ENCODE measurements around the gene RABGAP1L.
"Not testable (repeated sequence)": the region's sequence is repeated elsewhere in the genome, so short reads cannot be mapped to it uniquely, and the experiment has no call there.

Gene RABGAP1L

GRCh38 chr1:174469052-174469451, 309.7 kb downstream of the RABGAP1L start:
- no peak for DNase-seq

DNA sequence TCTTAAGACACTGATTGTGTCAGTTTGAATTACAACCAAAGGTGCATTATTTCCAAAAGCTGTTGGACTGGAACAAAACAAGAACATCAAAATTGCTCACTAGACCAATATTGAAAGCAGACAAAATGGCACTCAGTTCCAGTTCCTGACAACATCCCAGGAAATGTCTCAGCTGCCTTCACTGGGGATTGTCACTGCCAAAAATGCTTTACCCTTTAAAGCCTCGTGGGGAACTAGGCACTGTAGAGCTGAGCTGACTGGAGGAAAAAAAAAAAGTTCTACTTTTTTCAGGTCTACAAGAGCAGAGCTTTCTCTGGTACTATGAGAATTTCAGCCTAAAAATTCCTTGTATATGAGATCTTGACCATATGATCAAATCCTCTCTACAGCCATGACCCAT, 310.4 kb downstream of the RABGAP1L start:
- no peak for DNase-seq

- no peak for DNase-seq
Observed at GRCh38 chr1:174479281-174479680, 320.0 kb downstream of the RABGAP1L start.

- DNase-seq: no peak
Observed at GRCh38 chr1:174480324-174480723, 321.0 kb downstream of the RABGAP1L start.

GRCh38 chr1:174491606-174492005, 332.3 kb downstream of the RABGAP1L start:
- DNase-seq: no peak

- DNase-seq: no peak
Observed at GRCh38 chr1:174497478-174497877, 338.2 kb downstream of the RABGAP1L start.

GRCh38 chr1:174516755-174517154, 357.4 kb downstream of the RABGAP1L start:
- not testable (repeated sequence) for DNase-seq

GRCh38 chr1:174519844-174520243, 360.5 kb downstream of the RABGAP1L start:
- DNase-seq: no peak

- DNase-seq: no peak
Observed at GRCh38 chr1:174531751-174532150, 372.4 kb downstream of the RABGAP1L start.

- DNase-seq: no peak
Observed at GRCh38 chr1:174534789-174535188, 375.5 kb downstream of the RABGAP1L start.

DNA sequence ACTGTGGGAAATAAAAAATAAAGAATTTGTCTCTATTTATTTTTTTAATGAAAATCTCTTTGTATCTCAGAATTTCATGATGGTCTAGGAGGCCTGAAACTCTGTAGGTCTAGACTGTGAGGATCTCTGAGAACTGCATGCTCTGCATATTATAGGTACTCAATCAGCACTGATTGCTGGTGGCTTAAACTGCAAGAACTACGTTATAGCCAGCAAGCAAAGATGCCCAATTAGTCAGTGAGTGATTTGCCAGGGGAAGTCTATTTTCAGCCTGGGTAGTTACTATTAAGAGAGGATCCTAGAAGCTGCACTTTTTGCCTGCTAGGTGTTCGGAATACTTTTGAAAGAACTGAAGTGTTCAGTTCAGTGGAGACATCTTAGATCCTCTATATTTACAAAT, 375.9 kb downstream of the RABGAP1L start:
- DNase-seq: no peak

- not testable (repeated sequence) for DNase-seq
Observed at GRCh38 chr1:174543421-174543820, 384.1 kb downstream of the RABGAP1L start.

- no peak for DNase-seq
Observed at GRCh38 chr1:174550296-174550695, 391.0 kb downstream of the RABGAP1L start.

GRCh38 chr1:174556392-174556791, 397.1 kb downstream of the RABGAP1L start:
- no peak for DNase-seq

DNA sequence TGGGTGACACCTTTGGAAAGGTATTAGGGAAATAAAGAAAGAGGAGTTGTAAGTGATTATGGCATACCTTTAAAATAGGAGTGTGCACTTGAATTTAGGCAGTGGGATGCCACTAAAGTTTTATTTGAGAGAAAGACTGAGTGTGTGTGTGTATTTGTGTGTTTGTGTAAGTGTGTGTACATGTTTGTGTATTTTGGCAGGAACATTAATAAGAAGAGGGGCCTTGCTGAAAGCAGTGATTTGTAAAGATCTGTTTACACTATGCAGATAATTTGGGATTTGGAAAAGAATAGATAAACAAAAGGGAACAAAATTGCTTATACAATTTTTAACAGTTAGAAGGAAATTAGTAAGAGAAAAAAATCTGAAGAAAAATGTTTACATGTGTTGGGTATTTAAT, 409.2 kb downstream of the RABGAP1L start:
- DNase-seq: no peak

GRCh38 chr1:174569240-174569639, 409.9 kb downstream of the RABGAP1L start:
- DNase-seq: no peak

DNA sequence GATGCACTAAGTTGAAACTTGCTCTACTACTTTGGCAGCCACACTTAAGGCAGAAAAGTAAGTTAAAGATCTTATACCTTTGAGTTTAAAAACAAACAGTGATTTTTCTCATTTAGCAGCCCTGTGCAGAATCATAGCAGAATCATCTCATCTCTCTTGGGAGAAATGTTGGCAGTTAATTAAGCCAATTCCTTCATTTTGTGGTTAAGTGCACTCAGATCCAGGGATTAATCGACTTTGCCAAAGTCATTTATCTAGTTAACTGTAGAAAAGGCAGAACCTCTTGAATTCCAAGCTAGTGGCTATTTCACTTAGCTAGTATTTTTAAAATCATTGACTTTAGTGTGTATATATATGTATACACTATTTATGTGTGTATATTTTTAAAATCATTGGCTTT, 413.5 kb downstream of the RABGAP1L start:
- no peak for DNase-seq

DNA sequence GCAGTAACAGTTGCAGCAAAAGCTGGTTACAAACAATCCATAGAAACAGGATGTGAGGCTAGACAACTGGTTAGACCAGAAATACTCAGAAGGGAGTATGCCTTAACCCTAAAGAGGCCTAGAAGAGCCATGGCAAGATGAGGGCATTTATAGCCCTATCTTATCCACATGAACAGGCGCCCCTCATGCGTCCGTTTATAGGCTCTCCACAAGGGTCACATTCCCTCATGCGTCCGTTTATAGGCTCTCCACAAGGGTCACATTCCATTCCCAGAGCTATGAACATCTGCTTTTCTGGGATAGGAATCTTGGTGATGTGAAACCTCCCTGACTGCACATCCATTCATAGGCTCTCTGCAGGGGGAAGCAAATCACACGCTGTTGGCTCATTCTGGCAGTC, 416.8 kb downstream of the RABGAP1L start:
- not testable (repeated sequence) for DNase-seq

DNA sequence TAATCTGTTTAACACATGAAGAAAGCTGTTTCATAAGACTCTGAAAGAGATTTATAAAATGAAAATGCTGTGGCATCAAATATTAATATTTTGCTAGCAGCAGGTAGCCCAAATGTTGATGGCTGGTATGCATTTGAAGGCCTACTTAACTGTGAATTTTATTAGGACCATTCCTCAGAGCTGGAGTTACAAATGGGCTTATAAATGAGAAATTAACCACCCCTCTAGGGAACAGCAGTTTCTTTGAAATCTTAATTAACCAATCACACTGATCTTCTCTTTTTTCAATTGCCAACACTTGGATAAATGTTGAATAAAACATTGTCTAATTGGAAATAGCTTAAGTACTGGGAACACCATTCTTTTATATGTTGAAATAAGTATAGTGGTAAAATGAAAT, 418.4 kb downstream of the RABGAP1L start:
- DNase-seq: no peak

DNA sequence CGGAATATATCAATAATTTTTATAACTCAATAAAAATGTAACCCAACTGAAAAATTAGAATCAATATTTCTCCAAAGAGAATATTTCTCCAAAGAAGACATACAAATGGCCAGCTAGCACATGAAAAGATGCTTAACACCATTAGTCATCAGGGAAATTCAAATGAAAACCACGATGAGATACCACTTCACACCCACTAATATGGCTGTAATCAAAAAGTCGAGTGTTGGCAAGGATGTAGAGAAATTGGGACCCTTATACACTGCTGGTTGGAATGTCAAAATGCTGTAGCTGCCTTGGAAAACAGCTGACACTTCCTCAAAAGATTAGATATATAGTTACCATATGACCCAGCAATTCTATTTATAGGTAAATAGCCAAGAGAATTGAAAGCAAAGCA, 421.5 kb downstream of the RABGAP1L start:
- no peak for DNase-seq

DNA sequence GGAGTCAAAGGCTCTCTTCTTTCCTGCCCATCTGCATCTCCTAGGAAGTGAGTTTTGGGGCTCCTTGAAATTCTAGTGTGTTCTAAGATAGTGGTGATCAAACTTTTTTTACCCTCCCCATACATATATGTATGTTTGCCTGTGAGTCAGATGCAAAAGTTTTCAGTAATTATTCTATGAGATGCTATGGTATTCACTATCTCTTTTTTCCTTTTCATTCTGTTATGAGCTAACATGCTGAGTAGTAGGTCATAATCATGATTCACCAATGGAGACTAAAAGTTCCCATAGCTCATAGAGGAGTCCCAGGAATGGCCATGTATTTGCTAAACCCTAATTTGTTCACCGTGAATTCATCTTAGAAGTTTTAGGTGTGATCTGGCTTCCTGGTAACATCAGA, 424.0 kb downstream of the RABGAP1L start:
- no peak for DNase-seq

GRCh38 chr1:174584071-174584470, 424.8 kb downstream of the RABGAP1L start:
- no peak for DNase-seq

DNA sequence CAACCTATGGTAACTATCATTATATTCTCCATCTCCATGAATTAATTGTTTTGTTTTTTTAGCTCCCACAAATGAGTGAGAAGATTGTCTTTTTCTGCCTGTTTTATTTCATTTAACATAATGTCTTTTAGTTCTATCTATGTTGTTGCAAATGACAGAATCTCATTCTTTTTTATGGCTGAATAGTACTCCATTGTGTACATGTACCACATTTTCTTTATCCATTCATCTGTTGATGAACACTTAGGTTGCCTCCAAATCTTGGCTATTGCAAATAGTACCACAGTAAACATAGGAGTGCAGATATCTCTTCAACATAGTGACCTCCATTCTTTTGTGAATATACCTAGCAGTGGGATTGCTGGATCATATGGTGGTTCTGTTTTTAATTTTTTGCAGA, 429.3 kb downstream of the RABGAP1L start:
- DNase-seq: not testable (repeated sequence)

- DNase-seq: no peak
Observed at GRCh38 chr1:174605198-174605597, 445.9 kb downstream of the RABGAP1L start.

- no peak for DNase-seq
Observed at GRCh38 chr1:174606471-174606870, 447.2 kb downstream of the RABGAP1L start.

DNA sequence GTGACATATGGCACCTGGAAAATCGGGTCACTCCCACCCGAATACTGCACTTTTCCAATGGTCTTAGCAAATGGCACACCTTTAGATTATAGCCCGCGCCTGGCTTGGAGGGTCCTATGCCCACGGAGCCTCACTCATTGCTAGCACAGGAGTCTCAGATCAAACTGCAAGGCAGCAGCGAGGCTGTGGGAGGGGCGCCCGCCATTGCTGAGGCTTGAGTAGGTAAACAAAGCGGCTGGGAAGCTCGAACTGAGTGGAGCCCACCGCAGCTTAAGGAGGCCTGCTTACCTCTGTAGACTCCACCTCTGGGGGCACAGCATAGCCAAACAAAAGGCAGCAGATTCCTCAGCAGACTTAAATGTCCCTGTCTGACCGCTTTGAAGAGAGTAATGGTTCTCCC, 458.6 kb downstream of the RABGAP1L start:
- not testable (repeated sequence) for DNase-seq

Data from activated CD4-positive, alpha-beta T cell treated with anti-CD3 and anti-CD28 coated beads for 48 hours (primary cell).